GM19438 (cell line): Measurements from ENCODE around the gene RB1.
"Not testable (repeated sequence)": the region's sequence is repeated elsewhere in the genome, so short reads cannot be mapped to it uniquely, and the experiment has no call there.

ENCODE experiments used
- ATAC-seq: cut with Tn5 transposase; IDR thresholded peaks from one replicate; pipeline ENCODE4 v1.9.1; 2021; ENCODE audit warnings: low read depth; ENCODE audit not compliant: unreplicated experiment

The RB1 gene

GRCh38 chr13:48296528-48296927 lies 7.0 kb upstream of the RB1 start:
- ATAC-seq, result no peak

DNA sequence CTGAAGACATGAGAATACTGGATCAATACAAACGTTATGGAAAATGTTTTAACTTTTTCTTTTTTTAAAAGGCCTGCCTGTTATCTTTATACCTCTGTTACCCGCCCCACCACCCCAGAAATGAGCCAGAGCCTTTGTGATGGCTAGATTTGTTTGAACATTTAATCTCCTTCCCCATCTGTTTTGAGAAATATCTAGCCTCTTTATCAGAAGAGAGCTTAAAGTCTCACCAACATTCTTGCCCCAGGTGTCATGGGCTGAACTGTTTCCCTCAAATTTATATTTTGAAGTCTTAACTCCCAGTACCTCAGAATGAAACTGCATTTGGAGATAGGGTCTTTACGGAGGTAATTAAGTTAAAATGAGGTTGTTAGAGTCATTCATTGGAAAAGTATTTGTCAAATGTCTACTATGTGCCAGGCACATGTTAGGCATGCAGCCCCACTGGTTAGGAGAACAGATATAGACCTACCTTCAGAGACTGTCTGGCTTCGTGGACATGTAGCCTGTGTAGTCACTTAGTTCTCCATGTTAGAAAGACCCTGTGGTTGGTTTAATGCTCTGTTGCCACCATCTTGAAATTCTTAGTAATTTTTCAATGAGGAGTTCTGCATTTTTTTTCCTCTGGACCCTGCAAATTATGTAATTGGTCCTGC lies 6.3 kb upstream of the RB1 start:
- ATAC-seq, result no peak

DNA sequence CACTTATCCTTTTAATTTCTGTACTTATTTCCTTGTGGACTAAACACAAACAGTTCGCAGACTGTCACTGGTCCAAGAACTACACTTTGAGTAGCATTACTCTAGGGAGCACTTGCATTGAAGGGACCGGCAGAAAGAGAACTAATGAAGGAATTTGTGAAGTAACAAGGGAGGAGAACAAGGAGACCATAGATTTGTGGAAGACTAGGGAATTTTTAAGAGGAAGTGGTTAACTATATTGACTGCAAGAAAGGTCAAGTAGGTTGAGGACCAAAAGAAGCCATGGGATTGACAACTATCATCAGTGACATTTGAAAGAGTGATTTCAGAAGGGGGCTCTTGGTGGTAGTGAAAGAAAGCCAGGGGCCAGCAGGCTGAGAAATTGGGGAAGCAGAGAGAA lies 4.0 kb upstream of the RB1 start:
- no peak for ATAC-seq

GRCh38 chr13:48302871-48303358 lies 636 bp upstream of the RB1 start:
- ATAC-seq, result no peak

- ATAC-seq, result peak; percentile 60
Observed at GRCh38 chr13:48304143-48304876, 759 bp downstream of the RB1 start.

DNA sequence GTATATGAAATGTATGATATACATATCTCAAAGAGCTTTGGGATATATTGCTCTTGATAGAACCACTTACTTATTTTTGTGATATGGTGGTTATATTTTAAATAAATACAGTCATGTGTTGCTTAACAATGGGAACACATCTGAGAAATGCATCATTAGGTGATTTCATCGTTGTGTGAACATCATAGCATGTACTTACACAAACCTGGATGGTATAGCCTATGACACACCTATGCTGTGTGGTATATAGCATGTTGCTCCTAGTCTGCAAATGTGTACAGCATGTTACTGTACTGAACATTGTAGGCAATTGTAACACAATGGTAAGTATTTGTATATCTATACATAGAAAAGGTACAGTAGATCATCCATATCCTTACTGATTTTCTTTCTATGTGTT lies 7.7 kb downstream of the RB1 start:
- no peak for ATAC-seq

GRCh38 chr13:48315969-48316650 lies 12.6 kb downstream of the RB1 start:
- no peak for ATAC-seq

- no peak for ATAC-seq
Observed at GRCh38 chr13:48316826-48317510, 13.4 kb downstream of the RB1 start.

DNA sequence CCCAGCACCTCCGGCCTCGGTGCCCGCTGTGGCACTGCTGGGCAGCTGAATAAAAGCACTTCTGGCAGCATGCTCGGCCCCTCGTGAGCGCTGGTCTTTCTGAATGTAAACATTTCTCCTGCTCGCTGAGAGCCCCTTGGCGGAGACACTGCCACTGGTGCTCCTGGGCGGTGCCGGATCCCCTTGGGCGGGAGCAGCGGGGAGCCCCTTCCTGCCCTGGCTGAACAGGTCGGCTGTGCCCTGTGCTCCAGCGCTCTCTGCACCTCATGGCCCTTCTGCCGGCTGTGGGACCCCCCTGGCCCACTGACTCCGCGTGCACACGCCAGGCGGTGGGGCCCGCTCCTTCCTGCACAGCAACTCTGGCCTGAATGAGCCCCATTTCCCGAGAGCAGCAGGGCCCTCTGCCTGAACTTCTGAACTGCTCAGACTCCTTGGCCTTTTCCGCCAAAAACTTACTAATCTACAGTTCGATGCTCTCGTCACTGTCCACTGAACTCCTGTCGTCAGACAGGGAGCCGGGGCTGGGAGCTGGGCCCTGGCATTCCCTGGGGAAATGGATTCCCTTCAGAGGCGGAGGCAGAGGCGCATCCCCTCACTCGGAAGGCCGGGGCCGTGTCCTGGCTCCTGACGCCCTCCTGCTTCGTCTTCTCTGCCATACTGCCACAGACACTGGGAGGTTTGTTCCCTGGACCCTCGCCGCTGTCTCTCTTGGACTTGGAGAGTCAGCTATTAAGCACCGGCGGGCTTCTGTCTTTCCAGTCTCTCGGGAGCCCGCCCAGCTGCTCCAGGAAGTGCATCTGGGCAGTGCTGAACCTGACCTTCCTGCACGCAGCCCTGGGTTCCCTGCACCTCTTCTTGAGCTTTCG lies 14.2 kb downstream of the RB1 start:
- no peak for ATAC-seq

DNA sequence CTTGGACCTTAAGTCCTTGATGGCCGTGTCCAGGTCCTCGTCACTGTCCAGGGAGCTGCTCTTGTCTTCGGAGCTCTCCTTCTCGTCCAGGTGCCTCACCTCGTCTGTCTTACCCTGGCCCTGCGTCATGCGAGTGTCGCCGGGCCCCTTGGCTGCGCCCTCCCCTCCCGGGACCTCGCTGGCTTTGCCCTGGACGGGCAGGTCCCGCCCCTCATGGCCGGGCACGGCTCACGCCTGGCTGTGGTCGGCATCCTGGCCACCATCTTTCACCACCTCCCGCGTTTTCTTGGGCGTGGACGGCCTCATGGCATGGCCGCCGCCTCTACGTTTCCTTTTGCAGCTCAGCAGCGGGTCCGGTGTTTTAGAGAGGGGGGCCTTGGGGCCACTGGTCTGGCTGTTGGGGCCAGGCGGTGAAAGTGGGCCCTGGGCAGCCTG lies 14.8 kb downstream of the RB1 start:
- ATAC-seq, result no peak

DNA sequence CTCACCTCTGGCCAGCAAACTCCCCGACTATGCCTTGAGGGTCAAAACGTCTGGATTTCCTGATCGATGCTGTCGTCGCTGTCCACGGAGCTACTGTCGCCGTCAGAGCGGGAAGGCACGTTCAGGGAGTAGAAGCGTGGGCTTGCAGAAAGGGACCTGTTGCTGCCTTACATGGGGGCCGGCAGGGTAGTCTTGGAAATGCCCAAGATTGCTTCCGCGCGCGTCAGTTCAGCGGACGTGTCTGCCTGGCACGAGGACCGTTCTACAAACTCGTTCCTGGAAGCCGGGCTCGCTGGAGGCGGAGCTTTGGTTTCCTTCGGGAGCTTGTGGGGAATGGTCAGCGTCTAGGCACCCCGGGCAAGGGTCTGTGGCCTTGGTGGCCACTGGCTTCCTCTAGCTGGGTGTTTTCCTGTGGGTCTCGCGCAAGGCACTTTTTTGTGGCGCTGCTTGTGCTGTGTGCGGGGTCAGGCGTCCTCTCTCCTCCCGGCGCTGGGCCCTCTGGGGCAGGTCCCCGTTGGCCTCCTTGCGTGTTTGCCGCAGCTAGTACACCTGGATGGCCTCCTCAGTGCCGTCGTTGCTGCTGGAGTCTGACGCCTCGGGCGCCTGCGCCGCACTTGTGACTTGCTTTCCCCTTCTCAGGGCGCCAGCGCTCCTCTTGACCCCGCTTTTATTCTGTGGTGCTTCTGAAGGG lies 15.4 kb downstream of the RB1 start:
- no peak for ATAC-seq

DNA sequence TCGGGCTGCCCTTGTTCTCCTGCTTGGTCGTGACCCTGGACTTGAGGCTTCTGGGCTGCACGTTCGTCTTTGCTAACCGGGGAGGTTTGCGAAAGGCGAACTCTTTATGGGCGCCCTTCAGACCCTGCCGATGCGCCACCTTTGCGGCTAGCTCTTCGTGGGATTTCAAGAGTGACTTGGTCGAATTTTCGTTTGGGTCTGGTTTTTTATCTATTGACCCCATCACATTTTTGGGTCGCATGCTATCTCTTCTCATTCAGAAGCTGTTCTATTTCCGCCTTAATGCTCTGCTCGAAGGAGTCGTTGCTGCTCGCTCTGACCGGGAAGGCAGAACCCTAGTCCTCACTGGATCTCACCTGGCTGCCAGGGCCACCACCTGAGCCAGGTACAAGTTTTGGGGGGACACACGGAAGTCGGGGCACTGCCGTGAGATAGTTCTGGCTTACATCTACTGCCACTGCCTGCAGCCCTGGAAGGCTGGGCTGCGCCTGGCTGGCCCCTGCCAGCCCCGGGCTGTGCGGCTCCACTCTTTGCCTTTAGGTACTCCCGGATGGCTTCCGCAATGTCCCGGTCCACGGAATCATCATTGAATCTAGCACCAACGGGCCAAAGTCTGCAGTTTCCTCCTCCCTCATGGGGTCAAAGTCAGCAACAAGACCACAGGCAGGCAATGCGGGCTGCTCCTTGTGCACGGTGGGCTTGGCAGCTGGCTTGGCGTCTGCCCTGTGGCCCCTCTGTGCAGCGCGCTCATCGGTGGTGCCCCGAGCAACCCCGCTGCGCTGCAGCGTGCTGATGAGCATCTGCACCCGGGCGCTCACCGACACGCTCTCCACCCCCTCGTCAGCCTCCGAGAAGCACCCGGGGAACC lies 16.2 kb downstream of the RB1 start:
- ATAC-seq, result no peak

DNA sequence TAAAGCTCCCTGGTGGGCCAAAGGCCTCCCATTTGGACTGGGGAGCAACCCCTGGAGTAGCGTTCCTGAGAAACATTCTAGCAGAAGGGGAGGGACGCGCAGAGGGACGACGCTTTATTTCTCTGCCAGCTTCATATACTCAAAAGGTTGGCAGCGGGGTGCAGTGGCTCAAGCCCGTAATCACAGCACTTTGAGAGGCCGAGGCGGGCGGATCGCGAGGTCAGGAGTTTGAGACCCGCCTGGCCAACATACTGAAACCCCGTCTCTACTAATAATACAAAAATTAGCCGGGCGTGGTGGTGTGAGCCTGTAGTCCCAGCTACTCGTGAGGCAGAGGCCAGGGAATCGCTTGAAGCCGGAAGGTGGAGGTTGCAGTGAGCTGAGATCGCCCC lies 16.8 kb downstream of the RB1 start:
- no peak for ATAC-seq

DNA sequence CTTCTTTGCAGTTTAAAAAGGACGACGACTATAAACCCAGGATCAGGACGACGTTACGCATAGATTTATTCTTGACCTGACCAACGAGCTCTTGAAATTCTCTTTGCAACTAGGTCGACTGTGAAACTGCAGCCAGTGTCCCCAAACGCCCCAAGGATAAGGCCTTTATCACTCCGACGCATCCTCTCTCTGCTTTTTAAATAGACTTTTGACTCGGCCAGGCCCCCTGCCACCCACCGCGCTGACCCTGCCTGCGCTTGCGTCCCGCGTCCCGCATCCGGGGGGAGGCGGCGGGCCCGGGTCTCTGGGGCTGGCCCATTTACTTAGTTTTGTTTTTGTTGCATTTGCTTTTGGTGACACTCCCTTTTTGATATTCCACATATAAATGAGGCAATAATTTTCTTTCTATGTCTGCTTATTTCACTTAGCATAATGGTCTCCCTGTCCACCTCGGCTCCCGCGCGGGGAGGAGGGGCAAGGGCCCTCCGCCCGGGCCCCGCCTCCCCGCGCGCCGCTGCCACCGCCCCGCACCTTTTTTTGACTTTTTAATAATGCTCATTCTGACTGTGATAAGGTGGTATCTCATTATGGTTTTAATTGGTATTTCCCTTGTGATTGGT lies 17.4 kb downstream of the RB1 start:
- no peak for ATAC-seq

DNA sequence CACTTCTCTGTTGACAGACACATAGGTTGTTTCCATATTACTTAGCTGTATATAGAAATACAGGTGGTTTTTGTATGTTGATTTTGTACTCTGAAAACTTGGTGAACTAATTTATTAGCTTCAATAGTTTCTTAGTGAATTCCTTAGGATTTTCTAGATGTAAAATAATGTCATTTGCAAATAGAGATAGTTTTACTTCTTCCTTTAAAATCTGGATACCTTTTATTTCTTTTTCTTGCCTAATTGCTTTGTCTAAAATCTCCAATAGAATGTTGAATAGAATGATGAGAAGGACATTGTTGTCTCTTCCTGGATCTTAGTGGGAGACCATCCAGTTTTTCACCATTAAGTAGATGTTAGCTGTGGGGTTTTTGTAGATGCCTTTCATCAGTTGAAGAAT lies 18.7 kb downstream of the RB1 start:
- no peak for ATAC-seq

GRCh38 chr13:48333976-48334375 lies 30.4 kb downstream of the RB1 start:
- no peak for ATAC-seq

- ATAC-seq, result no peak
Observed at GRCh38 chr13:48334534-48335127, 31.1 kb downstream of the RB1 start.

- ATAC-seq, result not testable (repeated sequence)
Observed at GRCh38 chr13:48339198-48339597, 35.6 kb downstream of the RB1 start.
